Measurements from ENCODE around the gene GET3.

- TF ChIP-seq CTCF (IDR thresholded peaks at IDR 0.05 in 4 of 5, conservative IDR thresholded peaks at IDR 0.05 in 1 of 5) (no peak), POLR2A (IDR thresholded peaks at IDR 0.05) (no peak)
Measured at GRCh38 chr19:12715102-12715501, 22.2 kb upstream of the GET3 start.
